ENCODE results near the gene BRIX1.
"Not testable (repeated sequence)": the region's sequence is repeated elsewhere in the genome, so short reads cannot be mapped to it uniquely, and the experiment has no call there.

The BRIX1 gene

GRCh38 chr5:34968258-34968657 lies 52.7 kb downstream of the BRIX1 start:
- no peak for DNase-seq (ENCODE audit: low read depth)

- no peak for DNase-seq (ENCODE audit: low read depth)
Observed at GRCh38 chr5:34970552-34970951, 55.0 kb downstream of the BRIX1 start.

GRCh38 chr5:34971655-34972054 lies 56.1 kb downstream of the BRIX1 start:
- not testable (repeated sequence) for DNase-seq (ENCODE audit: low read depth)
